ENCODE data around the gene TGFA.

The TGFA gene

DNA sequence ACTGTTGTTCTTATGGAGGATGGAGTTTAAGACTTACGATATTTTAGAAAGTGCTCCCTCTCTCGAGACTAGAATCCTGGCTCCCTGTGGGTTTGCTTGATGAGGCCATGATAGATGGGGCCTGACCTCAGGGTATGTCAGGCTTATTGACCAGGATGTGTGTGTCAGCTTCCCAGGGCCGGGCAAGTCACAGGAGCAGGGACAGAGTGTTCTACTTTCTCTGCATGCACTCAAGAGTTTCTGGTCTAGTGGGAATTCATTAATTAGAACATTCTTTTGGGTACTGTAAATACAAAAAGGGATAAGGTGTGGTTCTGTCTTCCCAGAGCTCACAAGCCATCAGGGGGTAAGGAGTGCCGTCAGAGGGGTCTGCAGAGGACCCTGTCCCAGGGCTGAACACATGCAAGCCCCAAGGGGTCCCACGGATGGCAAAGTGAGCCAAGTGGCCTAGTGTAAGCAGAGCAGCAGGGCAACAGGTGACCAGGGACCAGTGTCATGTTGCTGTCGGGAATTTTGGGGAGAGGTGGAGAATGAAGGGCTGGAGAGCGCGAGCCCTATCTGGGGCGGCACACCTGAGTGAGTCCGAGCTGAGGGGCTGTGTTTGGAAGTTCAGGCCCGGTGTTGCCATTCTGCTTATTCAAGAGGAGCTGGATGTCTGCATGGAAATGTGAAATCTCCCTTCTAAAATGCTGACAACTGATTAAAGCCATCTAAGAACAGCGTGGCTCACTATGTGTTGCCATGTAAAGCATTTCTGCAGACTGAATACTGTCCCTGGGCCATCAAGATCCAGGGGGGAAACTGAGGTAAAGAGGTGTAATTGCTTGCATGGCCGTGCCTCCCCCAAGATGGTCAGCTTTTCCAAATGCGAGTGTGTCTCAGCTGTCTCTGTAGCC, 91.4 kb downstream of the TGFA start:
- TF ChIP-seq SIN3A (IDR thresholded peaks at IDR 0.05; ENCODE audit: borderline replicate concordance, insufficient read depth, low read length) (no peak), TAF1 (IDR thresholded peaks at IDR 0.05; ENCODE audit: borderline replicate concordance, insufficient read depth, low read length) (no peak), FOXP2 (optimal IDR thresholded peaks at IDR 0.05; ENCODE audit: borderline replicate concordance, extremely low read depth, extremely low read length, insufficient read depth) (no peak), POLR2AphosphoS5 (IDR thresholded peaks at IDR 0.05; ENCODE audit: low read depth, low read length) (no peak)
- TF ChIP-seq, protein P1, sequence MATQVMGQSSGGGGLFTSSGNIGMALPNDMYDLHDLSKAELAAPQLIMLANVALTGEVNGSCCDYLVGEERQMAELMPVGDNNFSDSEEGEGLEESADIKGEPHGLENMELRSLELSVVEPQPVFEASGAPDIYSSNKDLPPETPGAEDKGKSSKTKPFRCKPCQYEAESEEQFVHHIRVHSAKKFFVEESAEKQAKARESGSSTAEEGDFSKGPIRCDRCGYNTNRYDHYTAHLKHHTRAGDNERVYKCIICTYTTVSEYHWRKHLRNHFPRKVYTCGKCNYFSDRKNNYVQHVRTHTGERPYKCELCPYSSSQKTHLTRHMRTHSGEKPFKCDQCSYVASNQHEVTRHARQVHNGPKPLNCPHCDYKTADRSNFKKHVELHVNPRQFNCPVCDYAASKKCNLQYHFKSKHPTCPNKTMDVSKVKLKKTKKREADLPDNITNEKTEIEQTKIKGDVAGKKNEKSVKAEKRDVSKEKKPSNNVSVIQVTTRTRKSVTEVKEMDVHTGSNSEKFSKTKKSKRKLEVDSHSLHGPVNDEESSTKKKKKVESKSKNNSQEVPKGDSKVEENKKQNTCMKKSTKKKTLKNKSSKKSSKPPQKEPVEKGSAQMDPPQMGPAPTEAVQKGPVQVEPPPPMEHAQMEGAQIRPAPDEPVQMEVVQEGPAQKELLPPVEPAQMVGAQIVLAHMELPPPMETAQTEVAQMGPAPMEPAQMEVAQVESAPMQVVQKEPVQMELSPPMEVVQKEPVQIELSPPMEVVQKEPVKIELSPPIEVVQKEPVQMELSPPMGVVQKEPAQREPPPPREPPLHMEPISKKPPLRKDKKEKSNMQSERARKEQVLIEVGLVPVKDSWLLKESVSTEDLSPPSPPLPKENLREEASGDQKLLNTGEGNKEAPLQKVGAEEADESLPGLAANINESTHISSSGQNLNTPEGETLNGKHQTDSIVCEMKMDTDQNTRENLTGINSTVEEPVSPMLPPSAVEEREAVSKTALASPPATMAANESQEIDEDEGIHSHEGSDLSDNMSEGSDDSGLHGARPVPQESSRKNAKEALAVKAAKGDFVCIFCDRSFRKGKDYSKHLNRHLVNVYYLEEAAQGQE (IDR thresholded peaks at IDR 0.05; ENCODE audit: insufficient read depth in 1 of 2, low read depth in 2 of 2, low read length in 2 of 2) = no peak

DNA sequence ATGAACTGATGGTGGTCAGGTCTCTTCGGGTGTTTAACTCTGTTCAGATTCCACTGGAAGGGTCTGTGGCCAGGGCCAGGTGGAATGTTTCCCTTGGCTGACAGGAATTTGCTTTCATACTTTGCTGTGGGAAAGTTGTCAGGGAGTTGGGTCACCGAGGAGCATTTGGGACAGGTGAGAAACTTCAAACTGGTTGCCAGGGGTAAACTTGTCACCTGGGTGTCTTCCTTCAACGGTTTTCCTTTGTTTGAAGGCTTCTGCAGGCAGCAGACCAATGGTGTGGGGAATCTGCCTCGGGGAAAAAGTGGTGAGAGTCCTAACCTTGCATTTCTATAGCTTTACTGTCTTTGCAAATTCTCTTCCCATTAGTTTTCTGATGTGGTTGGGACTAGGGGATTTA, 92.2 kb downstream of the TGFA start:
- TF ChIP-seq FOXP2 (optimal IDR thresholded peaks at IDR 0.05; ENCODE audit: borderline replicate concordance, extremely low read depth, extremely low read length, insufficient read depth) (no peak), POLR2AphosphoS5 (IDR thresholded peaks at IDR 0.05; ENCODE audit: low read depth, low read length) (no peak), SIN3A (IDR thresholded peaks at IDR 0.05; ENCODE audit: borderline replicate concordance, insufficient read depth, low read length) (no peak), TAF1 (IDR thresholded peaks at IDR 0.05; ENCODE audit: borderline replicate concordance, insufficient read depth, low read length) (no peak)
- TF ChIP-seq, protein P1 (IDR thresholded peaks at IDR 0.05; ENCODE audit: insufficient read depth in 1 of 2, low read depth in 2 of 2, low read length in 2 of 2) = no peak

DNA sequence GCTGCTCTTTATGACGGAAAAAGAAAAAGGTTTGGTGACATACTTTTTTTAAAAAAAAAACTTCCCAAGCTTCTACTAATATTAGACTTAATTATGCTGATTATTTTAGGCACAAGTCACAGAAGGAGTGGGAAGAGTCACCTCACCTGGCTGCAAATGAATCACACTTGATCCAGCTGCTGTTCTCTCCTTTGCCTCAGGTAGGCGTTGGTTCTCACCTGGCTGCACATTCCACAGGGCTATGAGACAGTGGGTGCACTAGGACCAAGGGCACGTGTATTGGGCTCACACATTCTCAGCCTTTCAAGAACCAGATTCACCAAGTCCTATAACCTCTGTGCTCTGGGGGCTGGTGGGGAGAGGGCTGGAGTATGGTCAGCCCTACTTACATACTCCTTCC, 93.3 kb downstream of the TGFA start:
- TF ChIP-seq, protein P1 (IDR thresholded peaks at IDR 0.05; ENCODE audit: insufficient read depth in 1 of 2, low read depth in 2 of 2, low read length in 2 of 2) = no peak
- no peak for TF ChIP-seq TAF1 (IDR thresholded peaks at IDR 0.05; ENCODE audit: borderline replicate concordance, insufficient read depth, low read length)
- TF ChIP-seq POLR2AphosphoS5 (IDR thresholded peaks at IDR 0.05; ENCODE audit: low read depth, low read length) = no peak
- no peak for TF ChIP-seq SIN3A (IDR thresholded peaks at IDR 0.05; ENCODE audit: borderline replicate concordance, insufficient read depth, low read length)
- no peak for TF ChIP-seq FOXP2 (optimal IDR thresholded peaks at IDR 0.05; ENCODE audit: borderline replicate concordance, extremely low read depth, extremely low read length, insufficient read depth)

DNA sequence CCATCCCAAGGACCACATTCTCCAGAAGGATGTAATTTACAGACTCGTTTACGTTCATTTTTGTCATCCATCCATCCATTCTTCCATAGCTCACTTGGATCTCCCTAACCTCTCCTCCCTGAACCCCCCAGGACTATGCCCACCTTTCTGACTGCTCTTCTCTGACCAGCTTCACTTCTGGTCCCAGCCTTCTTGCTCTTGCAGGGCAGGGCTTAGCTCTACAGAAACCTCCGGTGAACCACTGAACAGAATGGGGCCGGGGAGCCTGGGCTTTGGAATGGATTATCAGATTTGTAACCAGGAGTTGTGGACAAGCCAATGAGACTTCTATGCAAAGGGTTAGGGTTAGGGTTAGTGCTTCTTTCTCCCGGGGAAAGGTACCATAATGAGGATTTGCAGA, 95.0 kb downstream of the TGFA start:
- TF ChIP-seq TAF1 (IDR thresholded peaks at IDR 0.05; ENCODE audit: borderline replicate concordance, insufficient read depth, low read length) = no peak
- TF ChIP-seq SIN3A (IDR thresholded peaks at IDR 0.05; ENCODE audit: borderline replicate concordance, insufficient read depth, low read length) = no peak
- TF ChIP-seq POLR2AphosphoS5 (IDR thresholded peaks at IDR 0.05; ENCODE audit: low read depth, low read length) = no peak
- TF ChIP-seq, protein P1 (IDR thresholded peaks at IDR 0.05; ENCODE audit: insufficient read depth in 1 of 2, low read depth in 2 of 2, low read length in 2 of 2) = no peak
- no peak for TF ChIP-seq FOXP2 (optimal IDR thresholded peaks at IDR 0.05; ENCODE audit: borderline replicate concordance, extremely low read depth, extremely low read length, insufficient read depth)

All from PFSK-1 (cell line).